HepG2 (cell line): Measurements from ENCODE around the gene ARL8A. TPM values are rescaled to one million over a fixed set of nuclear protein-coding genes. Genes with fewer than 3 reads are reported as not detected.

Experiments used
- CAMTA2 ChIP-seq: sonication (generic); formaldehyde crosslinking; IDR thresholded peaks from 2 replicates; pipeline ENCODE4 v1.4.0; 2020; ENCODE audit warnings: mild to moderate bottlenecking, missing genetic modification reagents, borderline replicate concordance
- CHD4 ChIP-seq: fragments of 200-600 bp; sonication (generic); IDR thresholded peaks from 2 replicates; pipeline ENCODE4 v1.7.0; 2017; ENCODE audit warnings: mild to moderate bottlenecking, low read length, borderline replicate concordance
- EEA1 ChIP-seq: sonication (generic); formaldehyde crosslinking; IDR thresholded peaks from 2 replicates; pipeline ENCODE4 v1.5.1; 2020; ENCODE audit warnings: mild to moderate bottlenecking, missing genetic modification reagents, borderline replicate concordance
- ERF ChIP-seq: IDR thresholded peaks from 2 replicates; pipeline ENCODE4 v1.6.1; 2018; ENCODE audit warnings: missing biosample characterization, missing genetic modification reagents
- HNRNPK ChIP-seq: fragments of 200-400 bp; formaldehyde crosslinking; IDR thresholded peaks from 2 replicates; pipeline ENCODE4 v1.6.1; 2018; ENCODE audit warnings: low read length, low read depth, moderate library complexity, mild to moderate bottlenecking; ENCODE audit not compliant: poor library complexity, severe bottlenecking
- KLF15 ChIP-seq: sonication (generic); formaldehyde crosslinking; IDR thresholded peaks from 2 replicates; pipeline ENCODE4 v1.8.1; 2023; ENCODE audit warnings: borderline replicate concordance, mild to moderate bottlenecking, inconsistent platforms, missing genetic modification reagents, mixed read lengths
- PITX1 ChIP-seq: sonication (generic); formaldehyde crosslinking; IDR thresholded peaks from 2 replicates; pipeline ENCODE4 v1.5.1; 2020; ENCODE audit warnings: mild to moderate bottlenecking, missing genetic modification reagents
- SIN3B ChIP-seq: fragments of 150-350 bp; IDR thresholded peaks from 2 replicates; pipeline ENCODE4 v1.6.1; 2014; ENCODE audit warnings: low read length
- TFE3 ChIP-seq: IDR thresholded peaks from 2 replicates; pipeline ENCODE4 v1.6.1; 2016
- THAP9 ChIP-seq: sonication (generic); formaldehyde crosslinking; IDR thresholded peaks from 2 replicates; pipeline ENCODE4; 2020; ENCODE audit warnings: missing genetic modification reagents, mild to moderate bottlenecking, borderline replicate concordance
- ZHX2 ChIP-seq, 2 experiments: sonication (generic) in 1 of 2; formaldehyde crosslinking in 1 of 2; IDR thresholded peaks; 2 replicates each; pipeline versions ENCODE4 v1.6.1 to v1.9.0; 2014 to 2022; ENCODE audit warnings: antibody characterized with exemption in 1 of 2, borderline replicate concordance in 1 of 2, inconsistent platforms in 1 of 2, low read depth in 1 of 2, missing genetic modification reagents in 1 of 2
- ZNF18 ChIP-seq: sonication (generic); formaldehyde crosslinking; IDR thresholded peaks from 2 replicates; pipeline ENCODE4 v1.8.0; 2022; ENCODE audit warnings: mild to moderate bottlenecking, missing genetic modification reagents; ENCODE audit not compliant: insufficient replicate concordance
- ZNF44 ChIP-seq: sonication (generic); formaldehyde crosslinking; IDR thresholded peaks from 2 replicates; pipeline ENCODE4 v1.5.1; 2020; ENCODE audit warnings: mild to moderate bottlenecking, missing genetic modification reagents
- ZNF839 ChIP-seq: sonication (generic); formaldehyde crosslinking; IDR thresholded peaks from 2 replicates; pipeline ENCODE4 v1.4.0; 2020; ENCODE audit warnings: missing genetic modification reagents, mild to moderate bottlenecking, borderline replicate concordance
- ZSCAN12 ChIP-seq: sonication (generic); formaldehyde crosslinking; IDR thresholded peaks from 2 replicates; pipeline ENCODE4 v1.9.0; 2021; ENCODE audit warnings: mild to moderate bottlenecking, missing genetic modification reagents
- polyA plus RNA-seq, 8 experiments: library from polyadenylated mRNA; depleted of rRNA in 3 of 8; stranded (reverse) in 7 of 8; unstranded in 1 of 8; fragments of >200 nt; fragmentation: Illumina TruSeq in 4 of 8; extraction: Trizol in 4 of 8; gene quantifications; 2 replicates each; pipeline versions ENCODE4 v1.2.1 to v1.2.3, GENCODE V29; 2011 to 2016; ENCODE audit warnings: low read depth in 4 of 8, missing spikeins in 1 of 8, mixed read lengths in 1 of 8; ENCODE audit not compliant: insufficient read depth in 1 of 8
- total RNA-seq, 5 experiments: library from RNA; depleted of rRNA; stranded (reverse); fragments of >200 nt; fragmentation: Illumina TruSeq; extraction: Trizol; gene quantifications; 2 replicates each; pipeline ENCODE4 v1.2.3, GENCODE V29; 2016; ENCODE audit warnings: low read depth in 1 of 5

Gene ARL8A
- total and polyA plus RNA-seq, 2 of the 13 experiments (the other 11 are each of a cell fraction or from before 2014, with no cell fraction given), result 2.7 to 23.4 TPM

GRCh38 chr1:202084791-202085681 lies 59.5 kb downstream of the ARL8A start (continued):
- no peak for TF ChIP-seq ZSCAN12 (CRISPR knock-in tag)
- TF ChIP-seq ZNF839, result 0 out of 2 replicates have a peak, but pooled peaks have one; percentile 57
- no peak for TF ChIP-seq TFE3 (CRISPR knock-in tag)
- no peak for TF ChIP-seq CAMTA2 (CRISPR knock-in tag)
- TF ChIP-seq ZHX2 (IDR thresholded peaks at IDR 0.05; ENCODE audit: low read depth), result no peak
- no peak for TF ChIP-seq ZHX2 (CRISPR knock-in tag; IDR thresholded peaks at IDR 0.05; ENCODE audit: borderline replicate concordance)
- 0 out of 2 replicates have a peak, but pooled peaks have one; percentile 47 for TF ChIP-seq ERF (CRISPR knock-in tag)
- TF ChIP-seq THAP9 (CRISPR knock-in tag), result peak; percentile 58; the same call in 1 of the 2 replicates
- TF ChIP-seq HNRNPK, result peak; percentile 25
- TF ChIP-seq PITX1 (CRISPR knock-in tag), result peak; percentile 95
- TF ChIP-seq ZNF44 (CRISPR knock-in tag), result no peak
- 0 out of 2 replicates have a peak, but pooled peaks have one; percentile 1 for TF ChIP-seq CHD4
- no peak for TF ChIP-seq SIN3B
- TF ChIP-seq EEA1 (CRISPR knock-in tag), result 0 out of 2 replicates have a peak, but pooled peaks have one; percentile 34
- peak; percentile 49 for TF ChIP-seq ZNF18 (CRISPR knock-in tag)
- no peak for TF ChIP-seq KLF15 (CRISPR knock-in tag)
